MCF 10A (cell line): ENCODE results near the gene MYO15A. TPM values are rescaled to one million over a fixed set of nuclear protein-coding genes. Genes with fewer than 3 reads are reported as not detected.

Source experiments
- BruUV-seq: library from RNA; stranded (reverse); fragments of 400-500 nt; replicated peaks from 2 replicates; lab custom pipeline; 2021; lab: Mats Ljungman, UMichigan
- CTCF ChIA-PET: fragments of 300-600 bp; sonication (Branson Sonifier 250); formaldehyde crosslinking; extraction: SDS; loops from one replicate; lab custom pipeline; 2021; ENCODE audit warnings: antibody characterized with exemption, inconsistent platforms; lab: Yijun Ruan, JAX
- POLR2A ChIA-PET: fragments of 300-600, 350-650 bp; sonication (Branson Sonifier 250); formaldehyde crosslinking; extraction: SDS; loops from one replicate; lab custom pipeline; 2020; ENCODE audit warnings: antibody characterized with exemption, inconsistent platforms; lab: Yijun Ruan, JAX
- DNase-seq: peaks from one replicate; pipeline ENCODE4 v3.0.0-alpha.2; 2018; ENCODE audit not compliant: unreplicated experiment
- H3K27ac Mint-ChIP-seq: one replicate; pipeline ENCODE4 v1.8.0; 2022; ENCODE audit warnings: mild to moderate bottlenecking, low read depth, mixed read lengths; ENCODE audit not compliant: unreplicated experiment
- H3K27me3 Mint-ChIP-seq: one replicate; pipeline ENCODE4 v1.8.0; 2022; ENCODE audit warnings: mixed read lengths; ENCODE audit not compliant: insufficient read depth, unreplicated experiment
- H3K36me3 Mint-ChIP-seq: one replicate; pipeline ENCODE4 v1.8.0; 2022; ENCODE audit warnings: mild to moderate bottlenecking, moderate library complexity, mixed read lengths; ENCODE audit not compliant: insufficient read depth, unreplicated experiment
- H3K4me1 Mint-ChIP-seq: one replicate; pipeline ENCODE4 v1.8.0; 2022; ENCODE audit warnings: mixed read lengths; ENCODE audit not compliant: insufficient read depth, unreplicated experiment
- H3K4me3 Mint-ChIP-seq: one replicate; pipeline ENCODE4 v1.8.0; 2022; ENCODE audit warnings: mild to moderate bottlenecking, moderate library complexity, mixed read lengths; ENCODE audit not compliant: unreplicated experiment
- H3K9me3 Mint-ChIP-seq: one replicate; pipeline ENCODE4 v1.8.0; 2022; ENCODE audit warnings: mixed read lengths; ENCODE audit not compliant: unreplicated experiment
- intact Hi-C: fragments of 100-400 bp; cut with micrococcal nuclease; formaldehyde crosslinking; loops from 2 replicates; pipeline ENCODE4 v1.14.1; 2022
- total RNA-seq: library from RNA; stranded (reverse); gene quantifications from 2 replicates; pipeline ENCODE4 v1.2.3, GENCODE V29; 2022
- TF ChIP-seq, protein P1 (sequence below): fragments of 200-600 bp; IDR thresholded peaks from one replicate; pipeline ENCODE4 v1.8.0; 2022; ENCODE audit warnings: antibody characterized with exemption, mild to moderate bottlenecking; ENCODE audit not compliant: unreplicated experiment

The MYO15A gene
- total RNA-seq, 1 experiment from 2014 or later, result 1.1 TPM

DNA sequence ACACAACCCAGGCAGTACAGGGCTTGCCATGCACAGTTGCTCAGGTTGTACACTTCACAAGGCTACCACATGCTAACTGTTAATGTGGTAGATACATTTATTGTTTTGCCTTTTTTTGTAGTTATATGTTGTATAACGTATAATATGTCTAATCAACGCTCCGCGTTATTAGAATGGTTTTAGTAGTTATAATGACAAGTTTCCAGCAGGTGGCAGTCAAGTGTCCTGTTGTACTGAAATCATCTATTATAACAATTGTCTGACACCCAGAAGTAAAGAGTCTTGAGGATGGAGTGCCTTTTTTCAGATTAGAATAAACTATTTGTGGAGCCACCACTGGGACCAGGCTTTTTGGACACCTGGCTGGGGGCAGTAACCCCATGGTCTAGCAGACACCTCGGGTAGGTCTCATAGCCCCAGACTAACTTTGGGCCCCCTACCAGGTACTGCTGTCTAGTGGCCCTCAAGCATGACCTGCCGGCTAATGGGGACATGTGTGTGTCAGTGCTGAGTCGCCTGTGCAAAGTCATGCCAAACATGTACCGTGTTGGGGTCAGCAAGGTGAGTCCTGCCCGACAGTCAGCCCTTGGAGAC, 32.8 kb downstream of the MYO15A start:
- DNase-seq, result peak; percentile 71
- Mint-ChIP-seq H3K9me3 (no peaks in the 10 kb centered on the region), H3K4me3 (no peak overlapping the region), H3K36me3 (no peaks in the 10 kb centered on the region), H3K4me1 (no peaks in the 10 kb centered on the region), H3K27ac (no peak overlapping the region), H3K27me3 (no peaks in the 10 kb centered on the region)
- TF ChIP-seq, protein P1, sequence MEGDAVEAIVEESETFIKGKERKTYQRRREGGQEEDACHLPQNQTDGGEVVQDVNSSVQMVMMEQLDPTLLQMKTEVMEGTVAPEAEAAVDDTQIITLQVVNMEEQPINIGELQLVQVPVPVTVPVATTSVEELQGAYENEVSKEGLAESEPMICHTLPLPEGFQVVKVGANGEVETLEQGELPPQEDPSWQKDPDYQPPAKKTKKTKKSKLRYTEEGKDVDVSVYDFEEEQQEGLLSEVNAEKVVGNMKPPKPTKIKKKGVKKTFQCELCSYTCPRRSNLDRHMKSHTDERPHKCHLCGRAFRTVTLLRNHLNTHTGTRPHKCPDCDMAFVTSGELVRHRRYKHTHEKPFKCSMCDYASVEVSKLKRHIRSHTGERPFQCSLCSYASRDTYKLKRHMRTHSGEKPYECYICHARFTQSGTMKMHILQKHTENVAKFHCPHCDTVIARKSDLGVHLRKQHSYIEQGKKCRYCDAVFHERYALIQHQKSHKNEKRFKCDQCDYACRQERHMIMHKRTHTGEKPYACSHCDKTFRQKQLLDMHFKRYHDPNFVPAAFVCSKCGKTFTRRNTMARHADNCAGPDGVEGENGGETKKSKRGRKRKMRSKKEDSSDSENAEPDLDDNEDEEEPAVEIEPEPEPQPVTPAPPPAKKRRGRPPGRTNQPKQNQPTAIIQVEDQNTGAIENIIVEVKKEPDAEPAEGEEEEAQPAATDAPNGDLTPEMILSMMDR, result peak; percentile 39
- ChIA-PET CTCF (interaction anchor here (0.6 to 2.5 kb wide), 11 partner anchors 12 to 235 kb away, joined by 3 to 25 read pairs (median 4); no protein-coding TSS in a partner anchor), POLR2A (no interaction called here)
- BruUV-seq, result no TSS peak
- intact Hi-C loops, result loop anchor here (1.0 to 10.0 kb wide), 3 partner anchors 43 to 73 kb away; no protein-coding TSS in a partner anchor

DNA sequence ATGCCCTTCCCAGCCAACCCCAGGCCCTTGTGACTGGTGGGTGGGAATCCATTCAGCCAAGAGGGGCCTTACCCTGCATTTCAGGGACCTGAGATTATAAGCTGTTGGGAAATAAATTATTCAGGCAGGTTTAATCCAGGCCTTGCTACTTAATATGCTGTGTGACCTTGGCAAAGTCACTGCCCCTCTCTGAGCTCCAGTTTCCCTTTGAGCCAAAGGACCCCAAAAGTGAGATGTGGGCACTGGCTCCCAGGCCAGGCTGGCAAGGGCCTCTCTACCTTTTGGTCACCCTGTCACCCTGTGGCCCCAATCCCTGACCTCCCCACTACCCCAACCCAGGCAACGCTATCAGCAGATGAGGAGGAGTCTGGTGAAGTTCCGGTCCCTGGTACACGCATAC, 33.9 kb downstream of the MYO15A start:
- Mint-ChIP-seq H3K9me3 (no peaks in the 10 kb centered on the region), H3K27ac (no peak overlapping the region), H3K36me3 (no peaks in the 10 kb centered on the region), H3K4me1 (no peaks in the 10 kb centered on the region), H3K4me3 (no peak overlapping the region), H3K27me3 (no peaks in the 10 kb centered on the region)
- BruUV-seq, result no TSS peak
- POLR2A ChIA-PET, result interaction anchor here (1.3 kb wide), 1 partner anchor 43 kb away, joined by 3 read pairs; no protein-coding TSS in a partner anchor
- TF ChIP-seq, protein P1, result no peak
- no peak for DNase-seq
- CTCF ChIA-PET, result interaction anchor here (0.6 to 2.5 kb wide), 9 partner anchors 9 to 192 kb away, joined by 3 to 25 read pairs (median 4); no protein-coding TSS in a partner anchor
- intact Hi-C loops, result loop anchor here (10.0 kb wide), 1 partner anchor 72 kb away; no protein-coding TSS in a partner anchor

DNA sequence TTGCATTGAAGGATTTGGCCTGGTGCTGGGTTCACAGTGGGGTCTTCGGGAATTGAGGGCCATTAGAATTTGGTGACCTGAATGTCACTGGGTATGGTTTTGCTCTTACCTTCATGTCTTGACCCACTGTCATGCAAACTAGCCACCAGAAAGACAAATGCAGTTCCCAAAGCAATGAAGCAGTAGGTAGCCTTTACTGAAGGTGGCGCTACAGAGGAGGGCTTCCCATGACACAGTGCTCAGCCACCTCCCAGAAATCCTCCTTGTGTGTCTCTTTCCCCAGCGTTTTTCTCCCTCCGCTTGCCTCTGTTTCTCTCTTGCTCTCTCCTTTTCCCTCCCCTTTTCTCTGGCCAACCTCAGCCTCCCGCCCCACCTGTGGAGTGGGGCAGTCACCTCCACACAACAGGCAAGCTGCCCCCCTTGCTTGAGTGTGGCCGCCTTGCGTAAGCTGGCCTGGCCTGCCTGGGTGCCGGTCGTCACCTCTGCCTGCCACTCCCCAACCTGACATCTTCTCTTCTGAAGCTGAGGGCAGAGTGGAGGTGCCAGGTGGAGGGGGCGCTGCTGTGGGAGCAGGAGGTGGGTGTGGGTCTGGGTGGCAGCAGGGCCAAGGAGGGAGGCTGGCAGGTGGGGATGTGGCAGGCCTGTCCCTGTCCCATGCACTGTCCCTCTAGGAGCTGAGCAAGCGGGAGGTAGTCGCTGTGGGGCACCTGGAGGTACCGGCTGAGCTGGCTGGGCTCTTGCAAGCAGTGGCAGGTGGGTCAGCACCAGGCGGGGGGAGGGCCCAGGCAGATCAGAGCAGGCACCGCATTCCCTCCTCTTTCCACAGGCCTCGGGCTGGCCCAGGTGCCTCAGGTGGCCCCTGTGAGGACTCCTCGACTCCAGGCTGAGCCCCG, 34.7 kb downstream of the MYO15A start:
- H3K36me3 Mint-ChIP-seq, result no peaks in the 10 kb centered on the region
- no peak overlapping the region for H3K4me3 Mint-ChIP-seq
- DNase-seq, result peak; percentile 26
- H3K4me1 Mint-ChIP-seq, result no peaks in the 10 kb centered on the region
- no TSS peak for BruUV-seq
- no peaks in the 10 kb centered on the region for H3K9me3 Mint-ChIP-seq
- POLR2A ChIA-PET, result interaction anchor here (1.0 to 1.3 kb wide), 2 partner anchors 37 to 43 kb away, joined by 3 to 4 read pairs; no protein-coding TSS in a partner anchor
- TF ChIP-seq, protein P1, result peak; percentile 12
- H3K27me3 Mint-ChIP-seq, result no peaks in the 10 kb centered on the region
- CTCF ChIA-PET, result interaction anchor here (0.5 to 2.5 kb wide), 8 partner anchors 8 to 552 kb away, joined by 3 to 10 read pairs (median 4); no protein-coding TSS in a partner anchor
- intact Hi-C loops, result loop anchor here (10.0 kb wide), 1 partner anchor 72 kb away; no protein-coding TSS in a partner anchor
- no peak overlapping the region for H3K27ac Mint-ChIP-seq
